Smooth muscle cell of the coronary artery (primary cell): ENCODE data around the gene SLC25A13. TPM values are rescaled to one million over a fixed set of nuclear protein-coding genes. Genes with fewer than 3 reads are reported as not detected.

Experiments
- total RNA-seq: library from RNA; depleted of rRNA; stranded (reverse); fragments of >200 nt; gene quantifications from 2 replicates; pipeline ENCODE4 v1.2.3, GENCODE V29; 2014; ENCODE audit warnings: low replicate concordance

SLC25A13 gene
- total RNA-seq = 3.0 and 8.6 TPM in 2 replicates

GRCh38 chr7:96321658-96322372 is at the start of gene SLC25A13:
Gene SLC25A13, minus strand, starts transcription at chr7:96322098. Its CDS starts 142 bp downstream, at chr7:96321956.

